Measurements from ENCODE around the gene NHS.

Gene NHS

GRCh38 chrX:17725181-17725580, 350.2 kb downstream of the NHS start:
- Histone ChIP-seq H3K9ac (ENCODE audit: low read depth, low read length) (no peak overlapping the region), H3K36me3 (ENCODE audit: control insufficient read depth, insufficient read depth, low read length) (peaks cover 3% of the 10 kb centered on the region), H3K9me3 (ENCODE audit: control insufficient read depth, insufficient read depth, low read length) (no peaks in the 10 kb centered on the region), H3K27me3 (ENCODE audit: control insufficient read depth, insufficient read depth, low read length) (no peaks in the 10 kb centered on the region), H3K4me1 (ENCODE audit: control insufficient read depth, insufficient read depth, low read length) (peaks cover 16% of the 10 kb centered on the region), H3K4me3 (ENCODE audit: low read depth, low read length) (no peak overlapping the region)

- no peaks in the 10 kb centered on the region for H3K4me1 ChIP-seq (ENCODE audit: control insufficient read depth, insufficient read depth, low read length)
- H3K27me3 ChIP-seq (ENCODE audit: control insufficient read depth, insufficient read depth, low read length) = no peaks in the 10 kb centered on the region
- no peak overlapping the region for H3K4me3 ChIP-seq (ENCODE audit: low read depth, low read length)
- H3K9me3 ChIP-seq (ENCODE audit: control insufficient read depth, insufficient read depth, low read length) = no peaks in the 10 kb centered on the region
- peaks cover 2% of the 10 kb centered on the region for H3K36me3 ChIP-seq (ENCODE audit: control insufficient read depth, insufficient read depth, low read length)
- H3K9ac ChIP-seq (ENCODE audit: low read depth, low read length) = no peak overlapping the region
Measured at GRCh38 chrX:17732138-17732783, 357.3 kb downstream of the NHS start.

- no peak overlapping the region for H3K9ac ChIP-seq (ENCODE audit: low read depth, low read length)
- peaks cover 2% of the 10 kb centered on the region for H3K36me3 ChIP-seq (ENCODE audit: control insufficient read depth, insufficient read depth, low read length)
- no peaks in the 10 kb centered on the region for H3K4me1 ChIP-seq (ENCODE audit: control insufficient read depth, insufficient read depth, low read length)
- H3K27me3 ChIP-seq (ENCODE audit: control insufficient read depth, insufficient read depth, low read length) = peaks cover 22% of the 10 kb centered on the region
- no peak overlapping the region for H3K4me3 ChIP-seq (ENCODE audit: low read depth, low read length)
- no peaks in the 10 kb centered on the region for H3K9me3 ChIP-seq (ENCODE audit: control insufficient read depth, insufficient read depth, low read length)
Measured at GRCh38 chrX:17735406-17735805, 360.4 kb downstream of the NHS start.

- Histone ChIP-seq H3K9ac (ENCODE audit: low read depth, low read length) (no peak overlapping the region), H3K4me3 (ENCODE audit: low read depth, low read length) (peak overlapping the region; percentile 46), H3K4me1 (ENCODE audit: control insufficient read depth, insufficient read depth, low read length) (peaks cover 2% of the 10 kb centered on the region), H3K27me3 (ENCODE audit: control insufficient read depth, insufficient read depth, low read length) (peaks cover 28% of the 10 kb centered on the region), H3K9me3 (ENCODE audit: control insufficient read depth, insufficient read depth, low read length) (no peaks in the 10 kb centered on the region), H3K36me3 (ENCODE audit: control insufficient read depth, insufficient read depth, low read length) (peaks cover 2% of the 10 kb centered on the region)
Measured at GRCh38 chrX:17736478-17736855, 361.5 kb downstream of the NHS start.

GRCh38 chrX:17736856-17737709, 362.1 kb downstream of the NHS start, which contains the start of gene SCML1:
Gene SCML1 (plus strand): TSS chrX:17737493. CDS start chrX:17744187, 6,694 bp downstream.
- peak within 1 kb of the TSS; percentile 59 for H3K4me3 ChIP-seq (ENCODE audit: low read depth, low read length)
- H3K9me3 ChIP-seq (ENCODE audit: control insufficient read depth, insufficient read depth, low read length) = no peaks in the 10 kb centered on the region
- H3K9ac ChIP-seq (ENCODE audit: low read depth, low read length) = no peak within 1 kb of the TSS
- H3K4me1 ChIP-seq (ENCODE audit: control insufficient read depth, insufficient read depth, low read length) = peaks cover 2% of the 10 kb centered on the region
- H3K27me3 ChIP-seq (ENCODE audit: control insufficient read depth, insufficient read depth, low read length) = peaks cover 28% of the 10 kb centered on the region
- peaks cover 2% of the 10 kb centered on the region for H3K36me3 ChIP-seq (ENCODE audit: control insufficient read depth, insufficient read depth, low read length)

- peaks cover 28% of the 10 kb centered on the region for H3K27me3 ChIP-seq (ENCODE audit: control insufficient read depth, insufficient read depth, low read length)
- peaks cover 2% of the 10 kb centered on the region for H3K4me1 ChIP-seq (ENCODE audit: control insufficient read depth, insufficient read depth, low read length)
- H3K36me3 ChIP-seq (ENCODE audit: control insufficient read depth, insufficient read depth, low read length) = no peaks in the 10 kb centered on the region
- peak overlapping the region; percentile 59 for H3K4me3 ChIP-seq (ENCODE audit: low read depth, low read length)
- H3K9me3 ChIP-seq (ENCODE audit: control insufficient read depth, insufficient read depth, low read length) = no peaks in the 10 kb centered on the region
- no peak overlapping the region for H3K9ac ChIP-seq (ENCODE audit: low read depth, low read length)
Measured at GRCh38 chrX:17737710-17737985, 362.6 kb downstream of the NHS start.

GRCh38 chrX:17737986-17738713, 363.1 kb downstream of the NHS start:
- peaks cover 28% of the 10 kb centered on the region for H3K27me3 ChIP-seq (ENCODE audit: control insufficient read depth, insufficient read depth, low read length)
- H3K36me3 ChIP-seq (ENCODE audit: control insufficient read depth, insufficient read depth, low read length) = no peaks in the 10 kb centered on the region
- H3K9me3 ChIP-seq (ENCODE audit: control insufficient read depth, insufficient read depth, low read length) = no peaks in the 10 kb centered on the region
- H3K4me3 ChIP-seq (ENCODE audit: low read depth, low read length) = peak overlapping the region; percentile 59
- no peak overlapping the region for H3K9ac ChIP-seq (ENCODE audit: low read depth, low read length)
- peaks cover 2% of the 10 kb centered on the region for H3K4me1 ChIP-seq (ENCODE audit: control insufficient read depth, insufficient read depth, low read length)

GRCh38 chrX:17738737-17739535, 363.9 kb downstream of the NHS start:
- no peak overlapping the region for H3K9ac ChIP-seq (ENCODE audit: low read depth, low read length)

GRCh38 chrX:17740137-17741122, 365.4 kb downstream of the NHS start:
- Histone ChIP-seq H3K4me3 (ENCODE audit: low read depth, low read length) (no peak overlapping the region), H3K4me1 (ENCODE audit: control insufficient read depth, insufficient read depth, low read length) (peaks cover 2% of the 10 kb centered on the region)

More at GRCh38 chrX:17738737-17739535, 363.9 kb downstream of the NHS start:
- Histone ChIP-seq H3K4me3 (ENCODE audit: low read depth, low read length) (peak overlapping the region; percentile 59), H3K27me3 (ENCODE audit: control insufficient read depth, insufficient read depth, low read length) (peaks cover 28% of the 10 kb centered on the region), H3K36me3 (ENCODE audit: control insufficient read depth, insufficient read depth, low read length) (no peaks in the 10 kb centered on the region), H3K9me3 (ENCODE audit: control insufficient read depth, insufficient read depth, low read length) (no peaks in the 10 kb centered on the region), H3K4me1 (ENCODE audit: control insufficient read depth, insufficient read depth, low read length) (peaks cover 2% of the 10 kb centered on the region)

GRCh38 chrX:17741123-17741511, 366.1 kb downstream of the NHS start:
- Histone ChIP-seq H3K27me3 (ENCODE audit: control insufficient read depth, insufficient read depth, low read length) (peaks cover 28% of the 10 kb centered on the region), H3K9ac (ENCODE audit: low read depth, low read length) (no peak overlapping the region), H3K4me3 (ENCODE audit: low read depth, low read length) (peak overlapping the region; percentile 5), H3K4me1 (ENCODE audit: control insufficient read depth, insufficient read depth, low read length) (peaks cover 2% of the 10 kb centered on the region), H3K9me3 (ENCODE audit: control insufficient read depth, insufficient read depth, low read length) (no peaks in the 10 kb centered on the region), H3K36me3 (ENCODE audit: control insufficient read depth, insufficient read depth, low read length) (no peaks in the 10 kb centered on the region)

More at GRCh38 chrX:17740137-17741122, 365.4 kb downstream of the NHS start:
- Histone ChIP-seq H3K9me3 (ENCODE audit: control insufficient read depth, insufficient read depth, low read length) (no peaks in the 10 kb centered on the region), H3K9ac (ENCODE audit: low read depth, low read length) (no peak overlapping the region), H3K27me3 (ENCODE audit: control insufficient read depth, insufficient read depth, low read length) (peaks cover 28% of the 10 kb centered on the region), H3K36me3 (ENCODE audit: control insufficient read depth, insufficient read depth, low read length) (no peaks in the 10 kb centered on the region)
